ENCODE results near the gene SLIT3.

DNA sequence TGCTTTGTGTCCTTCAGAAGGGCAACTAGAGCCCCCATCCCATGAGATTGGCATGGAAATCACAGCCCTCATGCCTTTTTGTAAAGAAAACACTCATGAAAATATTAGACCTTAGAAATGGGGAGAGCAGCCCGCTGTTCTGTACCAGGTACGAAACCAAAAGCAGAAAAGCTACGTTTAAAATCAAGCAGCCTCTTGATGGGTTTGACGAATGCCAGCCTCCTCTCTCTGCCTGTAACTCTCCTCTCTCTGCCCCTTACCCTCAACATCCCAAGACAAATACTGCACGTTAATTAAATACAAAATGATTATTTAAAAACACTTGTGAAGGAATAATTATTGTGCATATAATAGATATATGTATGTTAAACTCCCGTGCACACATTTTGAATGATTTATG lies 390.1 kb downstream of the SLIT3 start:
- TF ChIP-seq, protein P1, sequence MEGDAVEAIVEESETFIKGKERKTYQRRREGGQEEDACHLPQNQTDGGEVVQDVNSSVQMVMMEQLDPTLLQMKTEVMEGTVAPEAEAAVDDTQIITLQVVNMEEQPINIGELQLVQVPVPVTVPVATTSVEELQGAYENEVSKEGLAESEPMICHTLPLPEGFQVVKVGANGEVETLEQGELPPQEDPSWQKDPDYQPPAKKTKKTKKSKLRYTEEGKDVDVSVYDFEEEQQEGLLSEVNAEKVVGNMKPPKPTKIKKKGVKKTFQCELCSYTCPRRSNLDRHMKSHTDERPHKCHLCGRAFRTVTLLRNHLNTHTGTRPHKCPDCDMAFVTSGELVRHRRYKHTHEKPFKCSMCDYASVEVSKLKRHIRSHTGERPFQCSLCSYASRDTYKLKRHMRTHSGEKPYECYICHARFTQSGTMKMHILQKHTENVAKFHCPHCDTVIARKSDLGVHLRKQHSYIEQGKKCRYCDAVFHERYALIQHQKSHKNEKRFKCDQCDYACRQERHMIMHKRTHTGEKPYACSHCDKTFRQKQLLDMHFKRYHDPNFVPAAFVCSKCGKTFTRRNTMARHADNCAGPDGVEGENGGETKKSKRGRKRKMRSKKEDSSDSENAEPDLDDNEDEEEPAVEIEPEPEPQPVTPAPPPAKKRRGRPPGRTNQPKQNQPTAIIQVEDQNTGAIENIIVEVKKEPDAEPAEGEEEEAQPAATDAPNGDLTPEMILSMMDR (IDR thresholded peaks at IDR 0.05 in 2 of 3, conservative IDR thresholded peaks at IDR 0.05 in 1 of 3; ENCODE audit: control insufficient read depth in 2 of 3, extremely low read depth in 1 of 3, insufficient read depth in 1 of 3, low read depth in 3 of 3, low read length in 3 of 3): no peak
- no peak for TF ChIP-seq ZZZ3 (IDR thresholded peaks at IDR 0.05; ENCODE audit: control insufficient read depth, insufficient read length, low read depth)
- TF ChIP-seq YY1 (IDR thresholded peaks at IDR 0.05; ENCODE audit: low read depth, low read length): no peak
- no peak for TF ChIP-seq TARDBP (IDR thresholded peaks at IDR 0.05; ENCODE audit: borderline replicate concordance)
- no peak for TF ChIP-seq BACH1 (IDR thresholded peaks at IDR 0.05; ENCODE audit: borderline replicate concordance)
- TF ChIP-seq, protein P2, sequence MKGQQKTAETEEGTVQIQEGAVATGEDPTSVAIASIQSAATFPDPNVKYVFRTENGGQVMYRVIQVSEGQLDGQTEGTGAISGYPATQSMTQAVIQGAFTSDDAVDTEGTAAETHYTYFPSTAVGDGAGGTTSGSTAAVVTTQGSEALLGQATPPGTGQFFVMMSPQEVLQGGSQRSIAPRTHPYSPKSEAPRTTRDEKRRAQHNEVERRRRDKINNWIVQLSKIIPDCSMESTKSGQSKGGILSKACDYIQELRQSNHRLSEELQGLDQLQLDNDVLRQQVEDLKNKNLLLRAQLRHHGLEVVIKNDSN (IDR thresholded peaks at IDR 0.05; ENCODE audit: borderline replicate concordance, extremely low read length, insufficient read depth, low read depth, low read length): no peak
- no peak for TF ChIP-seq HDGF (IDR thresholded peaks at IDR 0.05)
- TF ChIP-seq CHD1 (IDR thresholded peaks at IDR 0.05; ENCODE audit: low read depth, low read length): no peak
